HG02623 (cell line): ENCODE measurements around the gene PPP1R27.

Experiments
- ATAC-seq: cut with Tn5 transposase; IDR thresholded peaks from one replicate; pipeline ENCODE4 v1.9.1; 2021; ENCODE audit warnings: moderate library complexity; ENCODE audit not compliant: unreplicated experiment

The PPP1R27 gene

DNA sequence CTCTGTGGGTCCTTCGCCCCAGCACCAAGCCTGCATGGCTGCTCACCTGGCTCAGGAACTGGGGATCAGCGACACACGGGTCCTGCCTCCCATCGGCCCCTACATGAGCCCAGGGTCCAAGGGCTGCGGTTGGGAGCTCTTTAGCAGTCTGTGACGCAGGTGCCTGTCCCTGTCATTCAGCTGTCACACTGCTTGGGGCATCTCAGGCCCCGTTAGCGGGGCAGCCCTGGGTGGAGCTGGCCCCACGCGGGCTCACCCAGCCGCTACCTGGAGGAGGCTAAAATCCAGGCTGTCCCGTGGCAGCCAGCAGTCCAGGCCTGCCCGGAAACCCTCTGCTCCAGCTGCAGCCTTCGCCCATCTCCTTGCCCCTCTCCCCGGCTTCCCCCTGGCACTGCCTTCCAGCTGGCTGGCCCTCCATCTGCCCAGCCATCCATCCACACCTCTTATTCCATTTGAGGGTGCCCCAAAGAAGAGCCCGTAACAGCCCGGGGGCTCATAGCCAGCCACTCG, 27.6 kb downstream of the PPP1R27 start:
- no peak for ATAC-seq

DNA sequence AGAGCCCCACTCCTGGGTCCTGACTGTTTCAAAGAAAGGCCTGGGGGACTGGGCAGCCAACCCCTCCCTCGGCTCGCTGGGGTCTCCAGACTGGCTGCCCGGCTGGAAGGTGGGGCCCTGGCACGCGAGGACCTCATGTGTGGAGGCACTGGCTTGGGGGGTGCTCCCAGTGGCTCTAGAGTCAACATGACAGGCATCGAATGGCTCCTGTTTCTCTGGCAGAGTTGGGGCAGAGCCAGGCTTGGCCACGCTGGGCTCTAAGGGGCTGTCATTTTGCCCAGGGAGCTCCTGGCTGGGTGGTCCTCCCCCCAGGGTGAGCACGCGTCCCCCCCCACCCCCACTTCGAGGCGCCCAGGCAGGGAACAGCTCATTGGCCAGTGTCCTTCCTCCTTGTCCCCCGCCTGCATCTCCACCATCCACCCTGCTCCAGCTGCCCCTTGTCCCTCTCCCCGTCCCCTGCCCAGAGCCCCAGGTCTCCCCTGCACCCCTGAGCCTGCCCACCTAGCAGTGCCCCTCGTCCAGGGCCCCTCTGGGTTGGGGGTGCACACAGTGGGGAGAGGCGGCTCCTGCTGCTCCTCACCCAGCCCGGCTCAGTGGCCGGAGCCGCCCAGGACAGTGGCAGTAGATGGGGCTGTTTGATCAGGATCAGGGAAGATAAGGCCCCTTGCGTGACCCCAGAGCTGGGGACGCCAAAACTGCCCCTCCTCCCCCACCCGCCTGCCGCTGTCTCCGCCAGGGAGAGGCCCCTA, 28.2 kb downstream of the PPP1R27 start:
- no peak for ATAC-seq

DNA sequence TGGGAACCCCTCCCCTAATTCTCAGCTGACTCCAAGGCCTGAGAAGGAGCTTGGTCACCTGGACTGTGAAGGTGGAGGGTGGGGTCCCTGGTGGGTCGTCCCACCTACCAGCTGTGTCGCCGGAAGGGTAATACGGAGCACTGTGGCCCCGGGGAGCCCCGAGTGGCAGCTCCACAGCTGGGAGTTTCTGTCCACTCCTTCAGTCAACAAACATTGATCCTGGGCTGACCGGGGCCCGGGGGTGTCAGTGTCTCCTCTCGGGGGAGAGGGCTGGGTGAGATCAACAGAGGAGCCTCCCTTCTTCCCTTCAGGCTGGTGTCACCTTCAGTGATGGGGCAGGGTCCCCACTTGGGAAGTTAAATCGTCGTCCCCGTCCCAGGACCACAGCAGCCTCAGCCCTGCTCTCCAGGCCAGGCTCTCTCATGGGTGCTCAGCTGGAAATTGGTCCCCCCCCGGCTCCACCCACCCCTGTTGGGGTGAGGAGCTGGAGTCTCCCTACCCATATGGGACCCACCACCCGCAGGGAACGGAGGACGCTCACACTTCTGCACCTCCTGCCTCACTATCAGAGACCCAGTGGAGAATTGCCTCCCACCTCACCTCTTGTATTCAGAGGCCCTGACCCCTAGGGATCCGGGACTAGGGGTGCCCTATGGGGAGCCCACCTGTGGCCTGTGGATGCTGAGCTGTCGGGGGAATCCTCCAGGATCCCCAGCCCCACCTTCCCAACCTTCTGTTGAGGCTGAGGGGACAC, 29.0 kb downstream of the PPP1R27 start:
- ATAC-seq, result no peak

DNA sequence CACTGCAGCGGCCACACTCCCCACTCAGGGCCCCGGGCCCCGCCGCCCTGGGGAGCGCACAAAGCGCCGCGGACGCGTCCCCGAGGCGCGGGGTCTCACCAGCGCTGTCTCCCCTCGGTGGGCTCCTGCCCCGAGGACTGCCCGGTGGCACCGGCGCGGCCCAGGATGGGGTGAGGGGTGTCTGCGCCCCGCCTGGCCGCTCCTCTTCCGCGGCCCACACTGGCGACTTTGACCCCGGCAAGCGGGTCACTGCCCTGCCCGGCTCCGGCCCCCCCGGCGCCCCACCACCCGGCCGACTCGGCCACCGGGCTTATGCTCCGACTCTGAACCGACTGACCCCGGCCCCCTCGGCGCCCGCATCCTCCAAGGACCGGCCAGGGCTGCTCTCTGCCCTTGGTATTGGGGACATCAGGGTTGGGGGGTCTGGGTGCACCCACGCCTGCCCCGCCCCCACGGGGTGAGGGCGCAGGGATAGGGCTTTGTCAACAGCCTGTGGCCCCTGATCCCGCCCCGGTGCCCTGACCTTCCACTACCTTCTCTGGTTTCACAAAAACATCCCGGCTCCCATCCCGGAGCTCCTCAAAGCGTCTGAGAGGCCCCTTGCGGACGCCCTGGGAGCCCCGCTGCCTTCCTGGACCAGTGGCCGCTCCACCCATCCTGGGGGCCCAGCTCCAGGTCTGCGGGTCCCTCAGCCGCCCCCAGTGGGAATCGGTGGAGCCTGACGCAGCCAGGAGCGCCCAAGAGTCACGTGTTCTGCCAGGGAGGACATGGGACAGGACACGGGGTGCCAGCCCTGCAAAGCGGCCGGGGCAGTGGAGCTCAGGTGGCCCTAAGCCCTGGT, 30.1 kb downstream of the PPP1R27 start:
- ATAC-seq, result no peak

DNA sequence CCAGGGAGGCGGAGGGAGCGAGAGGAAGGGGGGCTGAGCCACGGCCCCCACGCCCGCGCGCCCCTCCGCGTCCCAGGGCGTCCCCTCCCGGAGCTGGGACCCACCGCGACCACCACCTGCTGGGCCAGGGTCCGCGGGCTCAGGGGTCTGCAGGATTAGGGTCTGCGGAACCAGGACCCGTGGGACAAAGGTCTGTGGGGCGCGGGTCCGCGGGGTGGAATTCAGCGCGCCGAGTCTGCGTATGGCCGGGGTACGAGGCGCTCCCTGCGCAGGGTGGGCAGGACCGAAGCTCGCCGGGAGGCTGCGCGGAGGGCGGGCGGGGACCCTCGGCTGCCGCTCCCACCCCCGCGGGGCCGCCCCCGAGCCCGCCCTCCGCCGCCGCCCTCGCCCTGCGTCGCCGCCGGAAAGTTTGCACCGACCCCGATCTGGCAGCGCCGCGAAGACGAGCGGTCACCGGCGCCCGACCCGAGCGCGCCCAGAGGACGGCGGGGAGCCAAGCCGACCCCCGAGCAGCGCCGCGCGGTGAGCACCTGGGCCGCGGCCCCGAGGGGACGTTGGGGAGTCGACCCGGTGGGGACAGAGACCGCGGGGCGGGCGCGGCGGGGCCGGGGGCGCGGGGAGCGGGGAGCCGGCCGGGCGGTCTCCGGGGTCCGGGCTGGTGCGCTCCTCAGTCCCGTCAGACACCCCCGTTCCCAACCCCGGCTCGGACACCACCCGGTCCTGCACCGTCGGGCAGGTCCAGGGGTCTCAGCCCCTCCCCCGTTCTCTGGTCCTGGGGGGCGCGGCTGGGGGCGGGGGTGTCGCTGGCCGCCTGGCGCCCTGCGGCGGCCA, 30.9 kb downstream of the PPP1R27 start, which contains the start of gene GCGR:
Gene GCGR (plus strand): TSS at position 423 of the 831 bp plus-strand sequence. CDS start 4,869 bp downstream, outside the sequence.
- ATAC-seq, result no peak

DNA sequence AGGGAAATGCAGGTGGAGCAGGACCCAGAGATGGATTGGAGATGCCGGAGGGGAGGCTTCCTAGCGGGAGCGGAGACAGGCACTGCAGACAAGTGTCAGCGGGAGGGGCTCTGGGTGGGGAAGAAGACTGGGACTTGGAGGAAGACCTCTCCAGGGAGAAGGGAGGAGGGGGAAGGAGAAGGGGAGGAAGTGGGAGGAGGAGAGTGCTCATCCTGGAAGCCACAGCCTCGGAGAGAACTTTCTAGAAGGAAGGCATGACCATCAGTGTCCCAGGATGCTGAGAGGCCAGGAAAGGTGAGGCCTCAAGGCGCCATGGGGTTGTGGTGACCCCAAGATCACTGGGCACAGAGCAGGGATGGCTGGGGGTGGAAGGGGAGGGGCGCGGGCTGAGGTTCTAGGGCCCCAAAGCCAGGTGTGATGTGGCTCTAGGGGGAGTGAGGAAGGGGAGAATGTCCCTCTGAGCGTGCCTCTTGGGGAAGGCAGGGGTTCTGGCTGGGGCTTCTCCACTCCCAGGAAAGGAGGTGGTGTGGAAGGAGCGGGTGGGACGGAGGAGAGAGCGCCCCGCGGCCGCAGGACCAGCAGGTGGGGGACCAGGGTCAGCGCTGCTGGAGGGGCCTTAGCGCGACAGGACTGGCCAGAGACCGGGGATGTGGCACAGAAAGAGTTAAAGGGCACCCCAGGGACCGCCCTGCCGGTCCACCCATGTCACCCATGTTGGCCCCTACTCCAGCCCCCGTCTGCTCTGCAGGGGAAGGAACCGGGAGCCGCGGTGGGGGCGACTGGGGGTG, 31.8 kb downstream of the PPP1R27 start:
- ATAC-seq, result no peak

DNA sequence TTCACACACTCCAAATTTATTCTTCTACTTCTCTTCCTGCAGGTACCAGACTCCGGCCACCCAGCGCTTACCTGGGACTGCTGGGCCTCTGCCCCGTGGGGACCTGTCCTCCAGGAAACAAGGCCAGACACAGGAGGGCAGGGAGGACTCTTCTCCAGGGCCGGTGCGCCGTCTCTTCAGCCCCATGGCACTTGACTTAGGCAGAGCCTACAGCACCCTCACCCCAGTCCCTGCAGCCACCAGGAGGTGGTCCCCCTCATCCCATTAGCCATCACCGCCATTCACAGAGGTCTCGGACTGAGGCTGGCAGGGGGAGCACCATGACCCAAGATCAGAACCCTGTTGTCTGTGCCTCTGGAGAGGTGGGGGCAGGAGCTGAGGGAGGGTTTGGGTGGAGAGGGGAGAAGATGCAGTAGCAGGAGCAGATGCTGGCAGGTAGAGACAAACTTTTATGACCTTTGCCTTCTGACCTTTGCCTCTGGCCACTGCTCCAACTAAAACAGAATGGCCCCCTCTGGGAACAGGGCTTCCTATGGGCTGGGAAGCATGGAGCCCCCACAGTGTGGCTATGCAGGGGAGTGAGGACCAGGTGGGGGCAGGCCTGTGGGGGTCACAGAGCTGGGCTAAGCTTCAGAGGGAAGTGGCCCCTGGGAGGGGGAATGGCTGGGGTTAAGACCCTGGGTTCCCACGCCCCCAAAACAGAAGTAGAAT, 32.6 kb downstream of the PPP1R27 start:
- ATAC-seq, result no peak

DNA sequence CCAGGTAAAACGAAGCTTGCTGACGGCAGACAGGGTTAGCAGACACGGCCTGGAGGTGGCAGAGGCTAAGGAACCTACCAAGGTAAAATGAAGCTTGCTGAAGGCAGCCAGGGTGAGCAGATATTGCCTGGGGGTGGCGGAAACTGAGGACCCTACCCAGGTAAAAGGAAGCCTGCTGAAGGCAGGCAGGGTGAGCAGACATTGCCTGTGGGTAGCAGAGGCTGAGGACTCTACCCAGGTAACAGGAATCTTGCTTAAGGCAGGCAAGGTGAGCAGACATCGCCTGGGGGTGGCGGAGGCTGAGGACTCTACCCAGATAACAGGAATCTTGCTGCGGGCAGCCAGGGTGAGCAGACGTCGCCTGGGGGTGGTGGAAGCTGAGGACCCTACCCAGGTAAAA, 33.5 kb downstream of the PPP1R27 start:
- ATAC-seq, result no peak

DNA sequence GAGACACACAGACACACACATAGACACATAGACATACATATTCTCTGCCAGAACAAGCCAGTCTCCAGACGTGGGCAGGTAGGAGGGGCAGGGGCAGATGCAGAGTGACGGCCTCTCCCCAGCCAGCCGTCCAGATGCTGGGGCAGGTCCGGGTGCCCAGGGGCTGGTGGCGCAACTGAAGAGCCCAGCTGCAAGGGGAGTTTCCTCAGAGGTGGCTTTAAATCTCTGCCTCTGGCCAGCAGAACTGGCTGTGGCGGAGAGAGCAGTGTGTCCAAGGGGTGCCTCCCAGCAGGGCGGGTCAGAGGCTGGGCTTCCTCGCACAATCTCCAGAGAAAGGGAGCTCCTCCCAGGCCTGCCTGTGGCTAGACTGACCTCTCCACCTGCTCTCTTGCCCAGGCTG, 40.3 kb downstream of the PPP1R27 start:
- ATAC-seq, result no peak

DNA sequence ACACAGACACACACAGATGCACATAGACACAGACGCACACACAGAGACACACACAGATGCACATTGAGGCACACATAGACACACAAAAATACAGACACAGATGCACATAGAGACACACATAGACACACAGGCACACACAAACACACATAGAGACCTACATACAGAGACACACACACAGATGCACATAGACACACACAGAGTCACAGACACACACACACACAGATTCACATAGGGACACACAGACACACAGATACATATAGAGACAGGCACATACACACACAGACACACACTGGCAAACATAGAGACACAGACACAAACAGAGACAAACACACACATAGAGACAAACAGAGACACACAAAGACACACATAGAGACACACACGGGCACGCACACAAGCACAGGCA, 40.8 kb downstream of the PPP1R27 start:
- ATAC-seq, result no peak

DNA sequence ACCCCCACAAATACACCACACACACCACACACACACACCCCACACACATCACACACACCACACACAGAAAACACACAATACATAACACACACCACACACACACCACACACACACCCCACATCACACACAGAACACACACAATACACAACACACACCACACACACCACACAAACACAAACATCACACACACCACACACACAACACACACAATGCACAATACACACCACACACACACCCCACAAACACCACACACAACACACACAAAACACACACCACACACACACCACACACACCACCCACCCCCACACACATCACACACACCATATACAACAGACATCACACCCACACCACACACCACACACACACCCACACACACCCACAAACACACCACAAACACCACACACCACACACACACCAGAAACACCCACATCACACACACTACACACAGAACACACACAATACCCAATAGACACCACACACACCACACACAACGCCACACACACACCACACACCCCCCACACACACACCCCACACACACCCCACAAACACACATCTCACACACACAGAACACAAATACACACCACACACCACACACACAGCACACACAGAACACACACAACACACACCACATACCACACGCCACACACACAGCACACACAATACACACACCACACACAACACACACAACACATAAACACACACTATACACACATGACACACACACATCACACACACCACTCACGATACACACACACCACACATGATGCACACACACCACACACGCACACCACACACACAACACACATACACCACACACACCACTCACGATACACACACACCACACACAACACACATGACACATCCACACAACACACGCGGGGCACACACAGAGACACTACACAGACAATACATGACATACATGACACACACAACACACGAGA, 41.9 kb downstream of the PPP1R27 start:
- ATAC-seq, result no peak
